Coronary artery (tissue), 2 donors: ENCODE data around the gene SVOPL.

Source experiments
- DNase-seq: peaks from one replicate; pipeline ENCODE4 v3.0.0-alpha.2; 2017; ENCODE audit warnings: low spot score
- H3K27ac ChIP-seq, 2 donors: fragments of 200-600 bp; sonication (generic); one replicate each; pipeline ENCODE4 v1.5.1; 2016 to 2019
- H3K4me3 ChIP-seq: fragments of 200-600 bp; sonication (generic); 2 replicates; pipeline ENCODE4 v1.5.1; 2016; ENCODE audit warnings: mild to moderate bottlenecking, moderate library complexity
- CTCF ChIP-seq: fragments of 200-600 bp; sonication (generic); IDR thresholded peaks from one replicate; pipeline ENCODE4 v1.5.1; 2019; ENCODE audit warnings: antibody characterized with exemption

The SVOPL gene

DNA sequence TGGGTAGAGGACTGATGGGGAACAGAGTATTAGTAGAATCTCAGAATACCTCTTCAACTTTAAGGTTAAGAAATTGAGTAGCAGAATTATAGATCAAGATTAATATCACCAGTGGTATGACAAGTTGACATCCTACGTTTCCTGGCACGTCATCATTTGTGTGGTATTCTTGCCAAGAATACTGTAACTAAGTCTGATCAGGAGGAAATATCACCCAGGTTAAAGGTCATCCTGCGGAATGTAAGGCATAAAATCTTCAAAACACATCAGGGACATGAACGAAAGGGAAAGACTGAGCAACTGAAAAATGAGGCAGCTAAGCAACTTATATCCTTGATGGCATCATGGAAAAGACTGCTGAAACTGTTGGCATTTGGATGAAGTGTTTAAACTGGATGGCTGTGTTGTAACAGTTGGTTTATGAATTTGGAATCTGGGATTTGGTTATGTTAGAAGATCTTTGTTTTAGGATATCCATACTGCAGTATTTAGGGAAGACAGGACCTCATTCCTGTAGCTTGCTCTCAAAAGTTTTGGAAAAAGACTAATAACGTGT is 155.0 kb downstream of the SVOPL start:
- DNase-seq = no peak
- H3K4me3 ChIP-seq = no peak overlapping the region
- no peak for TF ChIP-seq CTCF
- no peak overlapping the region for H3K27ac ChIP-seq

DNA sequence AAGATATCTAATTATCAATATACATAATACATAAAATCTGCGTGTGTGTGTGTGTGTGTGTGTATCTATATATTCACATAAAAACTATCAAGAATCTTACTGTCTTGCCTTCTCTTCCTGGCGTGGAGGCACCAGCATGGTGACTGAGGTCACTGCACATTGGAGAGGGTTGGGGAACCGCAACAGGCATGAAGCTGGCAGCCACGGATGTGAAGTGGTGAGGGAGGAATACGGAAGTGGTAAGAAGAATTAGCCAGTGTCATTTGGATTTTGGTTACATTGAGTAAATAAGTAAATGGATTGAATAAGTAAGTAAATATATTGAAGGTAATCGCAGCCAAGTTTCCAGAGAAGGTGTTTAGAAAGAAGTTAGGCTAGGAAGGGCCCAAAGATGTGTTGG is 156.0 kb downstream of the SVOPL start:
- Histone ChIP-seq H3K4me3 (no peak overlapping the region), H3K27ac (no peak overlapping the region)
- DNase-seq = no peak
- no peak for TF ChIP-seq CTCF
